H1 (cell line): ENCODE measurements around the gene MDK. TPM values are rescaled to one million over a fixed set of nuclear protein-coding genes. Genes with fewer than 3 reads are reported as not detected.

Experiments
- CTCF ChIA-PET: fragments of 300-600 bp; sonication (Branson Sonifier 250); formaldehyde crosslinking; loops from one replicate; lab custom pipeline; 2021; ENCODE audit not compliant: partially characterized antibody; lab: Charles Lee
- POLR2A ChIA-PET: fragments of 300-600 bp; sonication (Branson Sonifier 250); formaldehyde crosslinking; loops from one replicate; lab custom pipeline; 2021; ENCODE audit warnings: inconsistent platforms; ENCODE audit not compliant: partially characterized antibody; lab: Charles Lee
- DNase-seq, 2 experiments: peaks; one replicate each; pipeline versions ENCODE4 v3.0.0 to v3.0.0-alpha.2; 2010 to 2022; ENCODE audit warnings: low spot score in 2 of 2, low read depth in 1 of 2, mixed read lengths in 1 of 2
- FAIRE-seq: peaks from 2 replicates; lab custom pipeline; 2011; peaks lifted over from hg19 to GRCh38; lab: Jason Lieb, UNC
- H2AFZ ChIP-seq: 2 replicates; pipeline ENCODE4 v1.8.1; 2012; ENCODE audit warnings: low read length, inconsistent platforms
- H2AK5ac ChIP-seq: 2 replicates; pipeline ENCODE4 v1.6.1; 2013; ENCODE audit warnings: low read depth, low read length
- H2BK120ac ChIP-seq: replicated peaks from 2 replicates; pipeline ENCODE3; 2013; ENCODE audit warnings: low read depth, low read length, inconsistent platforms
- H2BK12ac ChIP-seq: 2 replicates; pipeline ENCODE4 v1.6.1; 2013; ENCODE audit warnings: low read depth, low read length
- H2BK15ac ChIP-seq: 2 replicates; pipeline ENCODE4 v1.6.1; 2013; ENCODE audit warnings: low read length
- H2BK20ac ChIP-seq: 2 replicates; pipeline ENCODE4 v1.6.1; 2013; ENCODE audit warnings: low read length
- H2BK5ac ChIP-seq: 2 replicates; pipeline ENCODE4 v1.6.1; 2013; ENCODE audit warnings: low read depth, low read length
- H3K14ac ChIP-seq: 2 replicates; pipeline ENCODE4 v1.6.1; 2013; ENCODE audit warnings: inconsistent platforms; ENCODE audit not compliant: insufficient read length
- H3K18ac ChIP-seq: 2 replicates; pipeline ENCODE4 v1.6.1; 2013; ENCODE audit warnings: low read length; ENCODE audit errors: extremely low read depth
- H3K23ac ChIP-seq: 2 replicates; pipeline ENCODE4 v1.6.1; 2013; ENCODE audit warnings: inconsistent platforms; ENCODE audit not compliant: insufficient read length
- H3K23me2 ChIP-seq: 2 replicates; pipeline ENCODE4 v1.6.1; 2013; ENCODE audit warnings: low read depth, low read length
- H3K27ac ChIP-seq: 2 replicates; pipeline ENCODE4 v1.6.1; 2011; ENCODE audit warnings: low read depth, low read length, inconsistent platforms
- H3K27me3 ChIP-seq, 4 experiments: replicated peaks in 1 of 4; 1 replicate in 1 of 4; 2 replicates in 3 of 4; pipeline versions ENCODE4 v1.6.1 to v1.8.1; 2011 to 2013; ENCODE audit warnings: low read length in 3 of 4, mild to moderate bottlenecking in 3 of 4, inconsistent platforms in 2 of 4, mixed read lengths in 2 of 4, moderate library complexity in 1 of 4; ENCODE audit not compliant: control insufficient read depth in 3 of 4, insufficient read depth in 3 of 4; ENCODE audit errors: extremely low read depth in 1 of 4
- H3K36me3 ChIP-seq, 4 experiments: 2 replicates each; pipeline versions ENCODE4 v1.6.1 to v1.8.1; 2011 to 2013; ENCODE audit warnings: mild to moderate bottlenecking in 4 of 4, low read length in 3 of 4, moderate library complexity in 2 of 4, control low read depth in 1 of 4, inconsistent platforms in 1 of 4; ENCODE audit not compliant: insufficient read depth in 4 of 4, control insufficient read depth in 2 of 4
- H3K4ac ChIP-seq: replicated peaks from 2 replicates; pipeline ENCODE3; 2013; ENCODE audit warnings: low read length, low read depth, mixed read lengths, inconsistent platforms; ENCODE audit not compliant: insufficient read length
- H3K4me1 ChIP-seq, 4 experiments: replicated peaks in 1 of 4; 1 replicate in 1 of 4; 2 replicates in 3 of 4; pipeline versions ENCODE4 v1.6.1 to v1.8.1; 2011 to 2013; ENCODE audit warnings: low read length in 3 of 4, inconsistent platforms in 2 of 4, mixed read lengths in 1 of 4; ENCODE audit not compliant: insufficient read depth in 4 of 4, control insufficient read depth in 3 of 4
- H3K4me2 ChIP-seq, 2 experiments: 2 replicates each; pipeline versions ENCODE4 v1.6.1 to v1.8.1; 2011 to 2013; ENCODE audit warnings: low read depth in 2 of 2, low read length in 2 of 2, control low read depth in 1 of 2, inconsistent platforms in 1 of 2, mild to moderate bottlenecking in 1 of 2; ENCODE audit not compliant: insufficient read depth in 1 of 2
- H3K4me3 ChIP-seq, 4 experiments: fragments of 200-600, 300-600 bp in 1 of 4; sonication (generic), shearing (Covaris generic), sonication (Bioruptor Twin) in 1 of 4; 2 replicates each; pipeline versions ENCODE4 v1.5.1 to v1.8.1; 2011 to 2016; ENCODE audit warnings: low read length in 4 of 4, low read depth in 3 of 4, control low read depth in 2 of 4, inconsistent platforms in 2 of 4, mild to moderate bottlenecking in 2 of 4, mixed read lengths in 1 of 4, moderate library complexity in 1 of 4; ENCODE audit not compliant: insufficient read depth in 2 of 4; ENCODE audit errors: extremely low read depth in 1 of 4
- H3K56ac ChIP-seq: replicated peaks from 2 replicates; pipeline ENCODE3; 2013; ENCODE audit warnings: low read depth, mild to moderate bottlenecking, mixed read lengths, low read length, inconsistent platforms; ENCODE audit not compliant: insufficient read length
- H3K79me1 ChIP-seq: 2 replicates; pipeline ENCODE4 v1.6.1; 2013; ENCODE audit warnings: low read depth, low read length, control low read depth
- H3K79me2 ChIP-seq, 2 experiments: 2 replicates each; pipeline versions ENCODE4 v1.6.1 to v1.8.1; 2012 to 2013; ENCODE audit warnings: low read length in 2 of 2, mild to moderate bottlenecking in 2 of 2, inconsistent platforms in 1 of 2; ENCODE audit not compliant: insufficient read depth in 2 of 2, control insufficient read depth in 1 of 2
- H3K9ac ChIP-seq, 4 experiments: replicated peaks in 1 of 4; 1 replicate in 1 of 4; 2 replicates in 3 of 4; pipeline versions ENCODE4 v1.6.1 to v1.8.1; 2011 to 2013; ENCODE audit warnings: low read depth in 3 of 4, low read length in 3 of 4, control low read depth in 2 of 4, mild to moderate bottlenecking in 2 of 4, moderate library complexity in 2 of 4, inconsistent platforms in 1 of 4; ENCODE audit errors: extremely low read depth in 1 of 4
- H3K9me3 ChIP-seq, 2 experiments: 2 replicates each; pipeline versions ENCODE4 v1.6.1 to v1.8.1; 2012 to 2013; ENCODE audit warnings: mild to moderate bottlenecking in 2 of 2, moderate library complexity in 2 of 2, control low read depth in 1 of 2, inconsistent platforms in 1 of 2, low read depth in 1 of 2, low read length in 1 of 2, mixed read lengths in 1 of 2; ENCODE audit not compliant: insufficient read depth in 2 of 2
- H4K20me1 ChIP-seq, 2 experiments: replicated peaks in 1 of 2; 2 replicates each; pipeline versions ENCODE3 to v1.8.1; 2011 to 2013; ENCODE audit warnings: inconsistent platforms in 2 of 2, low read length in 2 of 2, mild to moderate bottlenecking in 1 of 2; ENCODE audit not compliant: insufficient read depth in 2 of 2, control insufficient read depth in 1 of 2
- H4K5ac ChIP-seq: 2 replicates; pipeline ENCODE4 v1.6.1; 2013; ENCODE audit warnings: low read length, low read depth, mixed read lengths, inconsistent platforms; ENCODE audit not compliant: insufficient read length
- H4K8ac ChIP-seq: 2 replicates; pipeline ENCODE4 v1.8.0; 2013; ENCODE audit warnings: mild to moderate bottlenecking, moderate library complexity, low read length, inconsistent platforms; ENCODE audit not compliant: insufficient read depth; ENCODE audit errors: extremely low read depth
- H4K91ac ChIP-seq: replicated peaks from 2 replicates; pipeline ENCODE3; 2013; ENCODE audit warnings: low read length, mixed read lengths, inconsistent platforms; ENCODE audit not compliant: insufficient read length
- BCL11A ChIP-seq, 2 experiments: IDR thresholded peaks; one replicate each; pipeline ENCODE4 v1.6.1; 2011; ENCODE audit warnings: low read depth in 2 of 2, low read length in 2 of 2, mild to moderate bottlenecking in 2 of 2
- CBX5 ChIP-seq: fragments of 300-800, 300-1000 bp; sonication (generic); IDR thresholded peaks from 2 replicates; pipeline ENCODE4 v1.7.1; 2016; ENCODE audit warnings: antibody characterized with exemption, low read length, low read depth
- CEBPB ChIP-seq: IDR thresholded peaks from 2 replicates; pipeline ENCODE4 v1.6.1; 2012; ENCODE audit warnings: low read depth, low read length
- JUN ChIP-seq: IDR thresholded peaks from 2 replicates; pipeline ENCODE4 v1.6.1; 2011; ENCODE audit warnings: low read depth, mild to moderate bottlenecking, improper control_type of control experiment, low read length
- KDM1A ChIP-seq: fragments of 200-600, 300-600 bp; sonication (generic); IDR thresholded peaks from 2 replicates; pipeline ENCODE4 v1.7.1; 2016; ENCODE audit warnings: mild to moderate bottlenecking, low read length, borderline replicate concordance
- KDM5A ChIP-seq: fragments of 200-600 bp; IDR thresholded peaks from 2 replicates; pipeline ENCODE4 v1.7.1; 2012; ENCODE audit warnings: mild to moderate bottlenecking, low read length, inconsistent platforms, mixed read lengths
- RFX5 ChIP-seq: IDR thresholded peaks from 2 replicates; pipeline ENCODE4 v1.6.1; 2011; ENCODE audit warnings: low read depth, low read length, improper control_type of control experiment, borderline replicate concordance
- RXRA ChIP-seq: IDR thresholded peaks from 2 replicates; pipeline ENCODE4 v1.6.1; 2011; ENCODE audit warnings: low read depth, mild to moderate bottlenecking, low read length, moderate library complexity; ENCODE audit not compliant: insufficient read depth
- TBP ChIP-seq: IDR thresholded peaks from 2 replicates; pipeline ENCODE4 v1.6.1; 2011; ENCODE audit warnings: low read depth, low read length, improper control_type of control experiment
- TEAD4 ChIP-seq: IDR thresholded peaks from 2 replicates; pipeline ENCODE4 v1.6.1; 2012; ENCODE audit warnings: low read depth, low read length, inconsistent platforms, mixed read lengths
- ZNF274 ChIP-seq: IDR thresholded peaks from 2 replicates; pipeline ENCODE4 v1.7.0; 2012; ENCODE audit warnings: low read length, borderline replicate concordance; ENCODE audit errors: extremely low read depth
- WGBS, 2 experiments: shearing (Covaris generic) in 1 of 2; methylation state at CpG; one replicate each; pipeline versions ENCODE4 v1.1.6 to v1.1.7; 2013 to 2015; ENCODE audit warnings: low lambda C conversion rate in 2 of 2, mixed read lengths in 2 of 2, inconsistent platforms in 1 of 2, low coverage in 1 of 2, missing lambda C conversion rate in 1 of 2; ENCODE audit not compliant: insufficient replicate concordance in 2 of 2, insufficient coverage in 1 of 2, insufficient read length in 1 of 2; ENCODE audit errors: extremely low coverage in 1 of 2, missing lambda C conversion rate in 1 of 2; 5-methylcytosine and 5-hydroxymethylcytosine counted together
- polyA plus RNA-seq, 7 experiments: library from polyadenylated mRNA; depleted of rRNA in 3 of 7; stranded (reverse) in 5 of 7; unstranded in 2 of 7; fragments of >200 nt in 5 of 7; fragments of 200-250 nt in 2 of 7; gene quantifications; 1 replicate in 5 of 7; 2 replicates in 1 of 7; 4 replicates in 1 of 7; pipeline versions ENCODE4 v1.2.1 to v1.2.3, GENCODE V29; 2011 to 2013; ENCODE audit warnings: missing spikeins in 2 of 7, mixed read lengths in 2 of 7
- total RNA-seq: library from RNA; stranded (reverse); fragmentation: NEBNext Ultra II Directional; extraction: Animal tissue kit (Norgen Biotek cat#: 25700); gene quantifications from 2 replicates; pipeline ENCODE4 v1.2.1, GENCODE V29; 2021
- TF ChIP-seq, protein P1 (sequence below): IDR thresholded peaks from 2 replicates; pipeline ENCODE4 v1.6.1; 2012; ENCODE audit warnings: inconsistent platforms
- TF ChIP-seq, protein P2 (sequence below): IDR thresholded peaks from 2 replicates; pipeline ENCODE4 v1.6.1; 2011; ENCODE audit warnings: low read length, improper control_type of control experiment

MDK gene
- total and polyA plus RNA-seq, 2 of the 8 experiments (the other 6 are each of a cell fraction or from before 2014, with no cell fraction given) = 309 to 606 TPM

GRCh38 chr11:46418751-46419150, 37.3 kb downstream of the MDK start:
- no peak overlapping the region for H3K18ac ChIP-seq
- H2BK5ac ChIP-seq = no peak overlapping the region
- H4K20me1 ChIP-seq = peaks cover 0 to 5% of the 10 kb centered on the region in 2 experiments
- H4K8ac ChIP-seq = no peak overlapping the region; the same call in 1 of the 2 replicates
- H3K4me1 ChIP-seq = 0 out of 7 replicates have a peak, but pooled peaks cover 0 to 2% (median 0%) of the 10 kb centered on the region in 4 experiments
- FAIRE-seq (no peak), DNase-seq (no peak)
- no peaks in the 10 kb centered on the region for H3K9me3 ChIP-seq
- no peaks in the 10 kb centered on the region for H3K23me2 ChIP-seq
- no peaks in the 10 kb centered on the region for H3K79me1 ChIP-seq
- H2BK15ac ChIP-seq = no peak overlapping the region
- H3K56ac ChIP-seq = no peak overlapping the region
- no peak overlapping the region for H2BK20ac ChIP-seq
- H4K91ac ChIP-seq = no peak overlapping the region
- no peak overlapping the region for H3K4ac ChIP-seq
- peaks cover 0 to 6% (median 1%) of the 10 kb centered on the region in 4 experiments; a peak in 5 of 8 replicates for H3K36me3 ChIP-seq
- no peak overlapping the region for H2AK5ac ChIP-seq
- H3K14ac ChIP-seq = no peak overlapping the region
- WGBS, 2 experiments = 88% methylated on average over 5 of the region's 5 CpGs; no CpG with 5 or more reads in 1 of the 2 experiments
- H2BK120ac ChIP-seq = no peak overlapping the region
- ChIA-PET CTCF (interaction anchor here (0.9 to 2.4 kb wide), 2 partner anchors 9 to 71 kb away, joined by 4 to 9 read pairs; no protein-coding TSS in a partner anchor), POLR2A (interaction anchor here (1.0 kb wide), 1 partner anchor 31 kb away, joined by 3 read pairs; no protein-coding TSS in a partner anchor)
- no peak overlapping the region for H3K23ac ChIP-seq
- H2BK12ac ChIP-seq = no peak overlapping the region
- H3K79me2 ChIP-seq = no peaks in the 10 kb centered on the region
- no peak overlapping the region for H3K4me3 ChIP-seq
- H3K4me2 ChIP-seq = no peak overlapping the region
- no peak overlapping the region for H3K27ac ChIP-seq
- H4K5ac ChIP-seq = no peak overlapping the region
- H3K27me3 ChIP-seq = no peaks in the 10 kb centered on the region
- no peak overlapping the region for H3K9ac ChIP-seq
- no peak overlapping the region for H2AFZ ChIP-seq
- TF ChIP-seq JUN = no peak
- no peak for TF ChIP-seq RFX5
- TF ChIP-seq CBX5 = no peak
- no peak for TF ChIP-seq ZNF274
- TF ChIP-seq CEBPB = no peak
- TF ChIP-seq, protein P1, sequence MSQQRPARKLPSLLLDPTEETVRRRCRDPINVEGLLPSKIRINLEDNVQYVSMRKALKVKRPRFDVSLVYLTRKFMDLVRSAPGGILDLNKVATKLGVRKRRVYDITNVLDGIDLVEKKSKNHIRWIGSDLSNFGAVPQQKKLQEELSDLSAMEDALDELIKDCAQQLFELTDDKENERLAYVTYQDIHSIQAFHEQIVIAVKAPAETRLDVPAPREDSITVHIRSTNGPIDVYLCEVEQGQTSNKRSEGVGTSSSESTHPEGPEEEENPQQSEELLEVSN = no peak
- TF ChIP-seq RXRA = no peak
- TF ChIP-seq TBP = no peak
- no peak for TF ChIP-seq KDM5A
- TF ChIP-seq, protein P2, sequence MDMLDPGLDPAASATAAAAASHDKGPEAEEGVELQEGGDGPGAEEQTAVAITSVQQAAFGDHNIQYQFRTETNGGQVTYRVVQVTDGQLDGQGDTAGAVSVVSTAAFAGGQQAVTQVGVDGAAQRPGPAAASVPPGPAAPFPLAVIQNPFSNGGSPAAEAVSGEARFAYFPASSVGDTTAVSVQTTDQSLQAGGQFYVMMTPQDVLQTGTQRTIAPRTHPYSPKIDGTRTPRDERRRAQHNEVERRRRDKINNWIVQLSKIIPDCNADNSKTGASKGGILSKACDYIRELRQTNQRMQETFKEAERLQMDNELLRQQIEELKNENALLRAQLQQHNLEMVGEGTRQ = no peak
- no peak for TF ChIP-seq TEAD4
- no peak for TF ChIP-seq BCL11A (IDR thresholded peaks at IDR 0.05; ENCODE audit: low read depth in 2 of 2, low read length in 2 of 2)
- no peak for TF ChIP-seq KDM1A
